Left ventricle myocardium inferior (tissue), 1 donor: Measurements from ENCODE around the gene CCDC121. TPM values are rescaled to one million over a fixed set of nuclear protein-coding genes. Genes with fewer than 3 reads are reported as not detected.

ENCODE experiments used
- DNase-seq: peaks from one replicate; pipeline ENCODE4 v3.0.0-alpha.2; 2020
- H3K27ac ChIP-seq: fragments of 200-600 bp; replicated peaks from 2 replicates; pipeline ENCODE4 v1.8.0; 2021
- H3K27me3 ChIP-seq: fragments of 200-600 bp; 2 replicates; pipeline ENCODE4 v1.8.0; 2021; ENCODE audit warnings: low read depth
- H3K36me3 ChIP-seq: fragments of 200-600 bp; 2 replicates; pipeline ENCODE4 v1.8.0; 2021
- H3K4me1 ChIP-seq: fragments of 200-600 bp; 2 replicates; pipeline ENCODE4 v1.8.0; 2021
- H3K4me3 ChIP-seq: fragments of 200-600 bp; 2 replicates; pipeline ENCODE4 v1.8.0; 2021; ENCODE audit warnings: mild to moderate bottlenecking, moderate library complexity
- H3K9me3 ChIP-seq: fragments of 200-600 bp; replicated peaks from 2 replicates; pipeline ENCODE4 v1.8.0; 2021
- CTCF ChIP-seq: fragments of 200-600 bp; IDR thresholded peaks from 2 replicates; pipeline ENCODE4 v1.8.0; 2021; ENCODE audit warnings: antibody characterized with exemption, mild to moderate bottlenecking, borderline replicate concordance
- intact Hi-C: fragments of 100-400 bp; cut with micrococcal nuclease; formaldehyde crosslinking; loops from one replicate; pipeline ENCODE4 v1.11.0; 2022
- total RNA-seq: library from RNA; stranded (reverse); fragmentation: NEBNext Ultra II Directional; extraction: Animal tissue kit (Norgen Biotek cat#: 25700); gene quantifications from one replicate; pipeline ENCODE4 v1.2.1, GENCODE V29; 2021
- donor health status: DM: no; HTN: yes; CAD: no; lungs with severe emphysema.

CCDC121 gene
- total RNA-seq, 1 donor from 2014 or later = 6.8 TPM

GRCh38 chr2:27652790-27653189, 24.0 kb upstream of the CCDC121 start:
- H3K4me1 ChIP-seq = no peaks in the 10 kb centered on the region
- intact Hi-C loops = no loop called here
- TF ChIP-seq CTCF = no peak
- no peaks in the 10 kb centered on the region for H3K27me3 ChIP-seq
- no peak for DNase-seq
- H3K4me3 ChIP-seq = no peak overlapping the region
- H3K36me3 ChIP-seq = peaks cover 99% of the 10 kb centered on the region
- H3K27ac ChIP-seq = no peak overlapping the region
- no peaks in the 10 kb centered on the region for H3K9me3 ChIP-seq

- intact Hi-C loops = no loop called here
- H3K9me3 ChIP-seq = no peaks in the 10 kb centered on the region
- TF ChIP-seq CTCF = no peak
- H3K27ac ChIP-seq = no peak overlapping the region
- peaks cover 99% of the 10 kb centered on the region for H3K36me3 ChIP-seq
- no peak for DNase-seq
- no peak overlapping the region for H3K4me3 ChIP-seq
- H3K4me1 ChIP-seq = no peaks in the 10 kb centered on the region
- no peaks in the 10 kb centered on the region for H3K27me3 ChIP-seq
Observed at GRCh38 chr2:27652341-27652740, 23.5 kb upstream of the CCDC121 start.

GRCh38 chr2:27651056-27651455, 22.2 kb upstream of the CCDC121 start:
- intact Hi-C loops = no loop called here

GRCh38 chr2:27647737-27648136, 18.9 kb upstream of the CCDC121 start:
- intact Hi-C loops = no loop called here
- Histone ChIP-seq H3K4me1 (no peaks in the 10 kb centered on the region), H3K27ac (no peak overlapping the region), H3K9me3 (no peaks in the 10 kb centered on the region), H3K4me3 (no peak overlapping the region), H3K36me3 (peaks cover 84% of the 10 kb centered on the region), H3K27me3 (no peaks in the 10 kb centered on the region)
- no peak for TF ChIP-seq CTCF
- no peak for DNase-seq

More at GRCh38 chr2:27651056-27651455, 22.2 kb upstream of the CCDC121 start:
- Histone ChIP-seq H3K27me3 (no peaks in the 10 kb centered on the region), H3K9me3 (no peaks in the 10 kb centered on the region), H3K36me3 (peaks cover 92% of the 10 kb centered on the region), H3K4me3 (no peak overlapping the region), H3K4me1 (no peaks in the 10 kb centered on the region), H3K27ac (no peak overlapping the region)
- no peak for DNase-seq
- TF ChIP-seq CTCF = no peak

GRCh38 chr2:27647289-27647688, 18.5 kb upstream of the CCDC121 start:
- H3K4me3 ChIP-seq = no peak overlapping the region
- H3K4me1 ChIP-seq = no peaks in the 10 kb centered on the region
- H3K36me3 ChIP-seq = peaks cover 83% of the 10 kb centered on the region
- DNase-seq = no peak
- H3K27me3 ChIP-seq = no peaks in the 10 kb centered on the region
- no peak overlapping the region for H3K27ac ChIP-seq
- intact Hi-C loops = no loop called here
- no peak for TF ChIP-seq CTCF
- H3K9me3 ChIP-seq = no peaks in the 10 kb centered on the region

GRCh38 chr2:27645197-27645596, 16.4 kb upstream of the CCDC121 start:
- no peak for DNase-seq
- H3K36me3 ChIP-seq = peaks cover 83% of the 10 kb centered on the region

More at GRCh38 chr2:27645197-27645596, 16.4 kb upstream of the CCDC121 start:
- no peaks in the 10 kb centered on the region for H3K9me3 ChIP-seq
- no peaks in the 10 kb centered on the region for H3K4me1 ChIP-seq
- H3K27ac ChIP-seq = no peak overlapping the region
- H3K27me3 ChIP-seq = no peaks in the 10 kb centered on the region
- intact Hi-C loops = no loop called here
- TF ChIP-seq CTCF = no peak
- no peak overlapping the region for H3K4me3 ChIP-seq
